Measurements from ENCODE around the gene CHRNB2.

Gene CHRNB2

GRCh38 chr1:154626456-154627256 lies 59.1 kb downstream of the CHRNB2 start:
- Histone ChIP-seq H3K4me3 (peak overlapping the region; percentile 65 to 97 (median 92)), H3K27ac (peak overlapping the region in 20 of 21 experiments; percentile 73 to 97 (median 93))

DNA sequence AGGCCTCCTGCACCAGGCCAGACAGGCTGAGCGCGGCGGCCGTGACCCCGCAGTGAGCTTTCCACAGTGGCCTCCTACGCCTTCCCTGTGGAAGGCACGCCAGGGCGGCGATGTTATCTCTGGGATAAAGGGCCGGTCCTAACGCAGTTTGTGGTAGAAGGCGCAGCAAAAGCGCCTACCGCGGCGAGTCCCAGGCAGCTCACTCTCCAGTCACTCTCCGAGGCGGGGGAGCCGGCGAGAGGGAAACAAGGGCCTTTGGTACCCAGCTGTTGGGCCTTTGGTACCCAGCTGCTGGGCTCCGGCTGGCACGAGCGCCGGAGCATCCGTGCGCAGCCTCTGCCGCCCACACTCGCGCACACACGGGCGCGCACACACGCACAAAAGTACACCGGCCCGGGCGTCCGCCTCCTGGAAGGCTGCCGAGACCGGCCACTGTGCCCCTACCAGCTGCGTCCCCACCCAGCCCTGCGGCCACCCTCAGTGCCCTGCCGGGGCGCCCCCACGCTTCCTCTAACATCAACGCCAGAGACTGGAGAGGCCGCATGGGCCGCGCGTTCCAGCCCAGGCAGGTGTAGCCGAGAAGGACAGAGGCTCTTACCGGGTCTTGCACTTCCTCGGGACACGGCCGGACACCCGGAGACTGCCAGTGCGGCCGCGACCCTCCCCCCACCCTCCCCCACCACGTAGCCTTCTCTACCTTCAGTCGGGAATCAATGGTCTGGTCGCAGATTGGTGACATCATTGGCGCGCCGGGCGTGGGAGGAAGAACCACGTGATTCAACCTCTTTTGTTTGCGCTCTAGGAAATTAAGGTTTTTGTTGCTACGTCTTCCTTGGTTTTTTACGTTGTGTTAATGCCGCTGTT lies 59.9 kb downstream of the CHRNB2 start:
- H3K27ac ChIP-seq: peak overlapping the region; percentile 73 to 97 (median 93)
- peak overlapping the region; percentile 65 to 97 (median 92) for H3K4me3 ChIP-seq

DNA sequence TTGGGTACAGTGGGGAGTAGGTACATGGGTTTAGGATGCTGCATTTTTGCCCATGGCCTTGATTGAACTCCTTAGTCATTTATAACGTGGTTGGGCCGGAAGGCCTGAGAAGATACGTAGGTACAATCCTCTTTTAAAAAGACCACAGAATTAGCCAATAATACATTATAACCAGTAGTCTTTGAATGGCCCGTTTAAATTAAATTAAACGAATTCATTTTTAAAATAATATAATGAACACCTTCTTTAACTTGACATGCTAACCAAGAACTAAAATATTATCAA lies 60.5 kb downstream of the CHRNB2 start:
- Histone ChIP-seq H3K27ac (peak overlapping the region in 20 of 21 experiments; percentile 73 to 97 (median 93)), H3K4me3 (peak overlapping the region; percentile 65 to 97 (median 92))

- H3K4me3 ChIP-seq: no peak overlapping the region
- no peak overlapping the region for H3K27ac ChIP-seq
These were observed 61.6 kb downstream of the CHRNB2 start for GRCh38 chr1:154629061-154629674.
